ENCODE data around the gene SLC17A2.

SLC17A2 gene, protein sequence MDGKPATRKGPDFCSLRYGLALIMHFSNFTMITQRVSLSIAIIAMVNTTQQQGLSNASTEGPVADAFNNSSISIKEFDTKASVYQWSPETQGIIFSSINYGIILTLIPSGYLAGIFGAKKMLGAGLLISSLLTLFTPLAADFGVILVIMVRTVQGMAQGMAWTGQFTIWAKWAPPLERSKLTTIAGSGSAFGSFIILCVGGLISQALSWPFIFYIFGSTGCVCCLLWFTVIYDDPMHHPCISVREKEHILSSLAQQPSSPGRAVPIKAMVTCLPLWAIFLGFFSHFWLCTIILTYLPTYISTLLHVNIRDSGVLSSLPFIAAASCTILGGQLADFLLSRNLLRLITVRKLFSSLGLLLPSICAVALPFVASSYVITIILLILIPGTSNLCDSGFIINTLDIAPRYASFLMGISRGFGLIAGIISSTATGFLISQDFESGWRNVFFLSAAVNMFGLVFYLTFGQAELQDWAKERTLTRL

GRCh38 chr6:25930532-25931410, at the start of gene SLC17A2:
TSS of gene SLC17A2 (minus strand) at chr6:25930691. CDS start at chr6:25925796, 4,895 bp downstream.
- no peak for DNase-seq

- DNase-seq: no peak
Observed at GRCh38 chr6:25975923-25976560, 45.6 kb upstream of the SLC17A2 start.

DNA sequence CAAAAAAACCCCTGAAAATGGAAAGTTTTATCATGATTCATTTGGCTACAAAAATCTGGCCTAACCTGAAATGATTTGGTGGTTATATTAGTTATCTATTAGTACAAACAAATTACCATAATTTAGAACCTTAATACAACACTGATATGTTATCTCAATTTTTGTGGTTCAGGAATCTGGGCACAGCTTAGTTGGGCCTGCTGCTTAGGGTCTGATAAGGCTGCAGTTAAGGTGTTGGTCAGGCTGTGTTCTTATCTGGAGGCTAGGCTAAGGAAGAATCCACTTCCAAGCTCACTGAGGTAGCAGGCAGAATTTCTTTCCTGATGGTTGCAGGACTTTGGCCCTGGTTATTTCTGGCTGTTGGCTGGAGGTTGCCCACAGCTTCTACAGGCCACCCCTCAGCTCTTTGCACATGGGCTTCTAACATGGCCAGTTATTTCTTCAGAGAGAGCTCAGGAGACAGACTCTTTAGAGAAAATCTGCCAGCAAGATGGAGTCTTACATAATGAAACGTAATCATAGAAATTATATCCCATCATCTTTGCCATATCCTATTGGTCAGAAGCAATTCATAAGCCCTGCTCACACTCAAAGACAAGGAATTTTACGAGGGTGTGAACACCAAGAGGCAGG, 43.5 kb upstream of the SLC17A2 start:
- DNase-seq: no peak

GRCh38 chr6:25972902-25973301, 42.4 kb upstream of the SLC17A2 start:
- no peak for DNase-seq

DNA sequence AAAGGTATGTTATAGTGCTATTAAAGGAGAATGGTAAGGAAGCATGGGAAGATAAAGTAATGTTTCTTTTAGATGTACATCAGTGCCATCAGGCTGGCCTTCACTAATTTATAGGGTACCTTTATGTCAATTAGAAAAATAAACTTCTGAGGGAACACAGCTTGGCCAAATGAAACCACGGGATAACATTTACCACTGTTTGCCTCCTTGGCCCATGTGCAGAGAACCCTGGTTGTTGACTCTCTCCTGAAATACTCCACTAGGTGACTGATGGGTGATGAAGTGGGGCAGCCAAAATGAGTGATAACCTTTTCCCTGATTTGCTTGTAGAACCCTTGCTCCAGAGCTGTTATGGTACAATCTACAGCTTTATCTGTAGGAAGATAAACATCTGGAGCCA, 41.6 kb upstream of the SLC17A2 start:
- no peak for DNase-seq

GRCh38 chr6:25971187-25971821, 40.8 kb upstream of the SLC17A2 start:
- DNase-seq: no peak

DNA sequence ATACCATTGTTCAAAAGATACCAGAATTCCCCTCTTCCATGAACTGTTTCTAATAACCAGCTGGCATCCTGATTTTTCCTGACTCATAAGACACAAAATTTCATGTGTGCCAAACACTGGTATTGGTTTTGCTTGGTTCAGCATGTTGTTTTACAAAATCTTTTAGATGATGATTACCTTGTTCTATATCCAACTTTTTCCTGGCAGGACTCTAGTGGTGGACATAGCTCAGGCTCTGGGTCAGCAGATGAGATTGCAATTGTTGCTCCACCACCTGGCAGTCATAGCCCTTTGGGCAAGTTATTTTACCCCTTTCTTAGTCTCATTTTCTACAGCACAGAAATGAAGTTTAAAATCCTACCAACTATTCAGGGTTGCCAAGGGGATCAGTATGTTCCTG, 38.3 kb upstream of the SLC17A2 start:
- DNase-seq: no peak

GRCh38 chr6:25966711-25967110, 36.2 kb upstream of the SLC17A2 start:
- DNase-seq: no peak

- no peak for DNase-seq
Observed at GRCh38 chr6:25965058-25965457, 34.6 kb upstream of the SLC17A2 start.

DNA sequence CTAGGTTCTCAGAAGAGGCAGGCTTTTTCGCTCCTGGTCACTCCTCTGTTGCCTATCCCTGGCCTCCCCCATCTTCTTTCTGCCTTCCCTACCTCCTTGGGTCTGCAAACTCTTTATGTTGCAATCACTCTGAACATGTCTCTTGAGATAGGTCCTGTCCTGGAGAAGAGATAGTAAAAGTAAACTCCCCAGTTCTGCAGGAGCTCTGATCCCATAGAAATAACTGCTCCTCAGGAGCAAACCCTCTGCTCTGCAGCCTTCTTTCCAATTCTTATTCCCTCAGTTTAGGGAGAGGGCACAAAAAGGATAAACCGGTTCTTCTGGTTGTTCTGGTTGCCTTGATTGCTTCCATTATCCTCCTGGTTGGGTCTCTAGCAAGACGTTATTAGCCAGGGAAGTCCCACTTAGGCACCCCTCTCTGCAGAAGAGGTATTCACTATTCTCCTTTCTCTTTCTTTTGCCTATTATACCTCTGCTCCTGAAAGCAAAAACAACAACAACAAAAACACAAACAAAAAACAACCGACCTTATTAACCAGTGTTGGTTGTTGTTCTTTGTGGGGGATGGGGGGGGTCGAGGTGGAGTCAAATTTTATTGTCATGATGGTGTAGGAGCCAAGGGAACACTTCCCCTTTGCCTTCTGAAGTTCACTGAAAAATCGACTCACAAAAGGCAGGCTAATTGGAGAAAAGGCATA, 33.1 kb upstream of the SLC17A2 start:
- no peak for DNase-seq

DNA sequence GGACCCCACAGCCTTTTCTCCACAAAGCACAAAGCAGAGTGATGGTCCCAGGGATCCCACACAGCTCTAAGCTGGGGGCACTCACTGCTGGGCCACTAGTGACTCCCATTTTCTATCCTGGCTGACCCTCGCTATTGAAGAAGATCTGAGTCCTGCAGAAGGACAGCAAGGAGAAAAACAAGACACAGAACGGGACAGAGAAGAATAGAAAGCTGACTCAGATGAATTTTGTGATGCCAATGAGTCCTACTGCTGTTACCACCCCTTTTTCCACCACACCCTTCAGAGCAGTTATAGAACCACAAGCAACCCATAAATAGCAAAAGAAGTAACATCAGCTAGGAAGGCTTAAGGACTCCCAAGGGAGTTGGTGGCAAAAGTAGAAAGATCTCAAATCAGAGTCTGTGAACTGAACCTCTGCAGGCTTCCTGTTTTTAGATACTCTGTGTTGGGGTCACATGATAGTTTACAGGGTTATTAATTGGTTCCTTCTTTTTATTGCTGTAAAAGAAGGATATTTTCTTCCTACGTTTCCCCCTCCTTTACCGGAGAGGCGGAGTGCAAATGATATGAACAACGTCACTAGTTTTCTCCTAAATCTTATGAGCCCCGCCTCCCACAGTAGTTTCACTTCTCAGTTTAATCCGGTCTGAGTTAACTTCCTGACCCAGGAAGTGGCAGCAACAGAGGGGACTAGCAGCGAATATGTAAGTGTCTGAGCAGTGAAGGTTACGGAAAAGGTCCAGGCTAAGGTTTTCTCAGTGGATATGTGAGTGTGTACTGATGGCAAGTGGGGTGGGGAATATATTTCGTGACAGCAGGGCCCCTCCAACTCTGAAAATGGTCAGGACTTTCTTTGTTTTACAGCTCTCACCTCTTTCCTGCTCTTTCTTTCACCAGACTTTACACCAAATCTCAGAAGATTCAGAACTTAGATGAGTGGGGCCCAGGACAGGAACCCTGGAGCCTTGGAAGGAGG, 31.9 kb upstream of the SLC17A2 start, which contains the start of gene TRIM38:
TSS of gene TRIM38 (plus strand) at position 654 of the 979 bp plus-strand sequence. CDS start 3,721 bp downstream, outside the sequence.
- DNase-seq: no peak

- DNase-seq: no peak
Observed at GRCh38 chr6:25961619-25962148, 31.2 kb upstream of the SLC17A2 start.

- DNase-seq: no peak
Observed at GRCh38 chr6:25960734-25961133, 30.2 kb upstream of the SLC17A2 start.

GRCh38 chr6:25959890-25960536, 29.5 kb upstream of the SLC17A2 start:
- no peak for DNase-seq

GRCh38 chr6:25958700-25959162, 28.2 kb upstream of the SLC17A2 start:
- DNase-seq: no peak

DNA sequence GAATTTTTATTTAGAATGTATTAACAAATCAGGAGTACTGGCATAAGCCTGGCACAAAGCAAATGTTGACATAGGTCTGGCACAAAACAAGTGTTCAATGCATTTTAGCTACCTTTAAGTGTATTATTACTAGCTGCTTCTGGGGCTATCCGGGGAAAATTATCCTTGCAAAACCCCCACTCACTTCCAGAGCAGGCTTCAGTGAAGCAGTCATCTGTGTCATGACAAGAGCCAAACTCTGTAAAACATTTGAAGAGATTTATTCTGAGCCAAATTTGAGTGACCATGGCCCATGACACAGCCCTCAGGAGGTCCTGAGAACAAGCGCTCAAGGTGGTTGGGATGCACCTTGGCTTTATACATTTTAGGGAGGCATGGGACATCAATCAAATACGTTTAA, 25.7 kb upstream of the SLC17A2 start:
- DNase-seq: no peak

DNA sequence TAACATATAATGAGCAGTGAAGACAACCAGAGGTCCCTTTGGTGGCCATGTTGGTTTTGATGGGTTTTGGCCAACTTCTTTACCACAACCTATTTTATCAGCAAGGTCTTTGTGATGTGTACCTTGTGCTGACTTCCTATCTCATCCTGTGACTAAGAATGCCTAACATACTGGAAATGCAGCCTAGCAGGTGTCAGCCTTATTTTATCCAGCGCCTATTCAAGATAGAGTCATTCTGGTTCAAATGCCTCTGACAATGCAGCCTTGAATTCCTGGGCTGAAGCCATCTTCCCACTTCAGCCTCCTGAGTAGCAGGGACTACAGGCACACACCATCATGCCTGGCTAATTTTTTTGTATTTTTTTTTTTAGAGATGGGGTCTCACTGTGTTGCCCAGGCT, 24.3 kb upstream of the SLC17A2 start:
- DNase-seq: no peak

GRCh38 chr6:25953733-25954132, 23.2 kb upstream of the SLC17A2 start:
- DNase-seq: no peak

DNA sequence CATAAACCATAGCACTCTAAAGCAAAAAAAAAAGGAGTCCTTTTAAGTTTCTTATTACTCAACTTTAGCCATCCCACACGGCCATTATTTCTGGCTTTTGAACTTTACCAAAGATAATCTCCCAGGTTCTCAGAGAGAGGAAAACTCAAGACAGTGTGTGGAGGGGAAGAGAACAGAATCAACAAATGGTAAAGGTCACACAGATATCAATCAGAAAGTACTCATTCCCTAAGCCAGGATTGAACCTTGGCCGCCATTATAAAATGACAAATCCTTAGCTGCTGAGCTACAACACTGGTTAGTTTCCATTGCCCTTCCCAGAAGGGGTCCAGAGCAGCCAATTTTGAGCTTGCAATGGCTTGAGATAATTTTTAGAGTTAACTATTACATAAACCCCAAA, 22.0 kb upstream of the SLC17A2 start:
- DNase-seq: no peak
